ENCODE results near the gene STIM2.

The STIM2 gene

DNA sequence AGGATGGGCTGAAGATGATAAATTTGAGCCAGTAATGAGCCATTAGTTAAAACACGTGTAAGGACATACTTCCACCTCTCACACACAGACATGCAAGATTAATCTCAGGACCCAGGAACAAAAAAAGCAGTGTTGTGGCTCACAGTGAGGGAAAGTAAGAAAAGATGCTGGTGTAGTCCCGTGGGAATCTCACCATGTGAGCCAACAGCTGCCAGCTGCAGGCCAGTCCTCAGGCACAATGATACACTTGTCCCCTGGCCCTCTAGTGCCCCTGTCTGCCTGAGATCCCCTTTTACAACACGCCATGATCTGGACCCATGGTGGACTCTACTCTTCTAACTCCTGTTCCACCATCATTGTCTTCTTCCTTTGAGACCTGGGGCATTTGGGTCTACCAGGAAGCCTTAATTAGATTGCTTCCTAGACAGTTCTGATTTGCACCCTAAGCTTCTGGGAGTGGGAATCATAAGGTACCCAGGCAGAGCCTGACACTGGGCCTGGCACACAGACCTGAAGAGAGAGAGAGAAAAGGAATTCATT, 194.7 kb downstream of the STIM2 start:
- DNase-seq, result no peak

DNA sequence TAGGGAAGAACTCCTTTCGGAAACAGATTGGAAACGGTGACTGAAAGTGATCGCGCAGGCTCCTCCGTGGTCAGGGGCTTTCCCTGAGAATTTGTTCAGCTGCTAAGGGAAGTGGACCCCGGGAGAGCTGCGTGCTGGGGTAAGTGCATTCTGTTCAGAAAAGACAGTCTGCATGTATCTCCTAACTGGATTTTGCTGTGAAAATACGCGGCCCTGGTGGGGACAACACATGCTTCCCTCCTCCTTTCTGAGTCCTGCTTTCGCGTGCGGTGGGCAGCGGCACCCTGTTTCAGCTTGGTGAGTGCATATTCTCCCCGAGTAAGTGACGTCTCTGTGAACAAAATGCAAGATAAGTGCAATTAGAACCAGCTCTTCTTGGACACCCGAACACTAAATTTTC, 195.6 kb downstream of the STIM2 start:
- no peak for DNase-seq

DNA sequence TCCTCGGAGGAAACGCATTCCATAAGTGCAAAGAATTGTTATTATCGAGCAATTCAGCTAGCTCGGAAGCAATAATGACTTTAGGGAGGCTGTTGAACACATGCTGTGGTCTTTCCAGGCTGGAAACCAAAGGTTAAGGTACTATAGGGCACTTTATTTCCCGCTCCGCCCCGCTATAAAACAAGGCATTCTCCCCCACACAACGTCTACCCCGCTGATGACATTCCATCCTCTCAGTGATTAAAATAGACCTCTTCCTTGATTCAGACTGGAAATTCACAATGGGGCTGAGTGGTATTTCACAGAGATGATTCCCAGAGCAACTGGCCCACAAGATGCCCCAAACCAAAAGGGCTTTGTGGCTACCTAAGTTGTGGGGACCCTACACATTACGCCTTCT, 196.4 kb downstream of the STIM2 start:
- no peak for DNase-seq

DNA sequence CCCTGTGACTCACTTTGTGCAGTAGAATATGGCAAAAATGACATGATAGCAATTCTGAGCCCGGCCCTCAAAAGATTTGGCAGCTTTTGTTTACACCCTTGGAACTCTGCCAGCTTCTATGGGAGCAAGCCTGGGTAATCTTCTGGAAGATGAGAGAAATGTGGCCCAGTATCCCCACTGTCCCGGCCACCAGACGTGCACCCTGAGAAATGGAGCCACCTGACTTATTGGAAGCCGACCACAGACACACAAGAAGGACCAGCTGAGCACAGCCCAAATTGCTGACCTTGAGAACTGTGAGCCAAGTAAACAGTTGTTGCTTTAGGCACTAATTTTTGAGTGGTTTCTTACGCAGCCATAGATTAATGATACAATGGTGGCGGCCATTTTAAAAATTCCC, 197.0 kb downstream of the STIM2 start:
- DNase-seq, result no peak

DNA sequence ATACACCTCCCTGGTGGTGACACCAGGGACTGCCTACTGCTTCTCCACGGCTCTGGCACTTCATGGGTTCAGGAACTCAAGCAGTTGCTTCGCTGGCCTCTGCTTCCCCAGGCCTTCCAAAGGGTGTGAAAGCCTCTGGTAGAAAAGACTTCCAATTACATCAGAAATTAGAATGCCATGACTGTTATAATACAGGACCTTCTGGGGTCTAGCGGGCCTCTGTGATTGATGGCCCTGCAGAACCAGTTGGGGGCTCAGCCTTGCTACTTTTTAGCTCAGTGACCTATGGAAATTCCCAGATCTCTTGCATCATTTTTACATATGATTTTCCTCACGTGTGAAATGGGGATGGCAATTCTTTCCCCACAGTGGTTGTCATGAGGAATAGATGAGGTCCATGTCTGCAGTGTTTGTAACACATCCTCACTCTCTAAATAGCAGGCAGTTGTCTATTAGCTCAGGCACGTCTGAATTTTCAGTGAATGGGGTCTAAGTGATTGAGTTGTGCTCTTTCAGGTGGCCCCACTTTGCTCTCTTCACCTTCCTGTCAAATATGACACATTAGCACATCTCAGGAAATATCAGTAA, 198.3 kb downstream of the STIM2 start:
- no peak for DNase-seq

DNA sequence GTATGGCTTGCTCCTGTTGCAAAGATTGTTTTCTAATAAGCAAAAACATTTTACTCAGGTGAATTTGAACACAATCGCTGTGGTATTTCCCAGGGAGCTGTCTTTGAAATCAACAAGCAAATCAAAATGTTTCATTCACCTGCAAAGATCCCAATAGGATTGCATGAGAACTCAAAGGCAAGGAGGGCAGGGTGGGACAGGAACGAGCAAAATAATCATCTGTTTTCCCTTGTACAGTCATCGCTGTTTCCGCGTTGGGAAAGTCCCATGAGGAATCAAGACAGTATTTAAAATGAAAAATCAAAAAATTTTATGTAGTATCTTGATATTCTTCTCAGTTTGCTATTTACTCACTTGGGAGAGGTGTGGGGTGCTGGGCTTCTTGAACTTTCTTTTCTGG, 198.8 kb downstream of the STIM2 start:
- DNase-seq, result no peak

DNA sequence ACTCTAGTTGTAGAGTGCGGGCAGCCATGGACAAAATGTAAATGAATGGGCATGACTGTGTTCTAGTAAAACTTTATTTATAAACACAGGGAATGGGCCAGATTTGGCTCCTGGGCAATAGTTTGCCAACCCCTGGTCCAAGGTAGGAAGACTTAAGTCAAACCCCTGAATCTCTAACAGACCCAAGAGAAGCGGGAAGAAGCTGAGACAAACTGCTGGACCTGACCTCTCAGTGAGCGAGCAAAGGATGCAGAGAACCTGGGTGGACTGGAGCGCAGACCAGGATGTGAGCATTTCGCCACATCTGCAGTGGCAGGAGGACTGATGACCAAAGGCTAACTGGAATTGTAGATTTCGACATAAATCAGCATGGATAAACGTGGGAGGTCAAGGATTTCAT, 201.6 kb downstream of the STIM2 start:
- DNase-seq, result no peak

DNA sequence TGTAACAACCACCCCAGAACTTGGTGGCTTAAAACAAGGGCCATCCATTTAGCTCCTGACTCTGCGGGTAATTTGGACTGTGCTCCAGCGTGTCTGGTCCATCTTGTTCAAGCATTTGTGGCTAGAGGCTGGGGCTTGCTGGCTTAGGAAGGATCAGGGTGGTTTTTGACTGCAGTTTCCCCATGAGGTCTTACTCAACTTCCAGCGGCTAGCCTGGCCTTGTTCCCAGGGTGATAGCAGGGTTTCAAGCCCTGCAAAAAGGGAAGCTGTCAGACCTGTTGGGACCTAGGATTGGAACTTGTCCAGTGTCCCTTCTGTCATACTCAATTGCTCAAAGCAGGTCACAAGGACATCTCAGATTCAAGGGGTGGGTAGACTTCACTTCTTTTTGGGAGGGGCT, 205.9 kb downstream of the STIM2 start:
- DNase-seq, result no peak

DNA sequence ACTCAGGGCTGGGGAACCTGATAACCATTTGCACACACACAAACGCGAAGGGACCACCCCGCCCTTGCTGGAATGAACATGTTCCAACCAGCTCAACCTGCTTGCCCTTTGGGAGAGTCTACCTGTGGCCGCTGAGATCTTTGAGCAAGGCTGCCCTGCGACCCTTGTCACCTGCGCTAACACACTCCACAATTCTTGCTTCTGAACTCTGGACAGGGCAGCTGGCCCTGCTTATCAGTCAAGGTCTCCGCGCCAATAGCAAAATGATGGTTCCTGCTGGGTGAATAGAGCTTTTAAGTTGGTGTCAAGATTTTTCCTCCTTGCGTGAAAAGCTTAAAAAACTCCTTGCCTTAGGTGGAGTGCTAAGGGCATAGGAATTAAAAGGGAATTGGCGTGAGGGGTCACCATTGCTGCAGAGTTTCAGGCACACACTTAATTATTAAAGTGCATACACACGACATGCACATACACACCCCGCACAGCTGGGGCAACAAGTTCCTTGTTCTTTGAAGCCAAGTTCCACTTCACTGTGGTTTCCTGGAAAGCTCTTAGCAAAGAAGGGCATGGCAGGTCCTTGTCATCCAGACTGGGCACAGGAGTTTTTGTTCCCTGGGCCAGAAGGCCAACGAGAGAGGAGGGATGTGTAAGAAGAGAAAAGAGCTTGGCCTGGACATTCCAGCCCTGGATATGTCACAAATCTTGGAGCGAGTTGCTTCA, 207.7 kb downstream of the STIM2 start:
- DNase-seq, result no peak

Measured in DMS79 treated with DMSO at 0.1 percent for 48 hours (cell line).